ENCODE measurements around the gene CHEK2. TPM values are rescaled to one million over a fixed set of nuclear protein-coding genes. Genes with fewer than 3 reads are reported as not detected.
"Not testable (repeated sequence)": the region's sequence is repeated elsewhere in the genome, so short reads cannot be mapped to it uniquely, and the experiment has no call there.

The CHEK2 gene
- total RNA-seq, 2 donors from 2014 or later = 2.9 to 3.5 TPM

GRCh38 chr22:28710107-28710506, 31.5 kb downstream of the CHEK2 start:
- intact Hi-C loops (cut with DNase I) = no loop called here
- ATAC-seq = no peak
- DNase-seq = no peak

DNA sequence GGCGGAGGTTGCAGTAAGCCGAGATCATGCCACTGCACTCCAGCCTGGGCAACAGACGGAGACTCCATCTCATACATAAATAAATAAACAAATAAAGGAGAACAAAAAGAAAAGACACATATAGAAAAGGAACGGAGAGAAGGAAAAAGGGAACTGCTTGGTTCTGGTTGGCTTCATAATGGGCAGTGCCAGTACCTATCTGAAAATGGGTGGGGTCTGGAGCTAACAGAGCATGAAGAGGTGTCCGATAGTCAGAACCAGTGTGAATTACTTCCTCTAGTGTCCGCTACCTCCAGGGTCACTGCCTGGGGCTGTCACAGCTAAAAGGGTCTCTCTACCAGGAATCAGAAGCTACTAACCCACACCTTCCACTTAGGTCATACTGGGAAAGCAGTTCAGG, 34.8 kb downstream of the CHEK2 start:
- DNase-seq (no peak), ATAC-seq (no peak)
- intact Hi-C loops (cut with DNase I) = no loop called here

DNA sequence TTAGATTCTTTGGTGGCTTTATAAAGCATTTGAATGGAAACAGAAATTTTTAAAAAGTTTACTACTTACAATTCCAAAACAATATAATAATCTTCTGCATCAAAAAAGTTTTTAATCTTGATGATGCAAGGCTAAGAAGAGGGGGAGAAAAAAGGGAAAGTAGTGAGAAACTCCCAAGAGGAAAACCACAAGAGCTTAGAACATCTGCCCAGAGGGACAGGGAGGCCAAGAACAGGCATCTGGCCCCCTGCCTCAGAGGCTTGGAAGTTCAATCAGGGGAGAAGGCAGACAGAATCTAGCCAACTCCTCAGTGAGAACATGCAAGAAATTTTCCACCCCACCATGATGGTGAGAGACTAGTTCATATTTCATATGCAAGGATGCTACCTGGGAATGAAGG, 38.2 kb downstream of the CHEK2 start:
- ATAC-seq (no peak), DNase-seq (no peak)
- intact Hi-C loops (cut with DNase I) = no loop called here

GRCh38 chr22:28702891-28703290, 38.7 kb downstream of the CHEK2 start:
- ATAC-seq (no peak), DNase-seq (no peak)
- intact Hi-C loops (cut with DNase I) = no loop called here

DNA sequence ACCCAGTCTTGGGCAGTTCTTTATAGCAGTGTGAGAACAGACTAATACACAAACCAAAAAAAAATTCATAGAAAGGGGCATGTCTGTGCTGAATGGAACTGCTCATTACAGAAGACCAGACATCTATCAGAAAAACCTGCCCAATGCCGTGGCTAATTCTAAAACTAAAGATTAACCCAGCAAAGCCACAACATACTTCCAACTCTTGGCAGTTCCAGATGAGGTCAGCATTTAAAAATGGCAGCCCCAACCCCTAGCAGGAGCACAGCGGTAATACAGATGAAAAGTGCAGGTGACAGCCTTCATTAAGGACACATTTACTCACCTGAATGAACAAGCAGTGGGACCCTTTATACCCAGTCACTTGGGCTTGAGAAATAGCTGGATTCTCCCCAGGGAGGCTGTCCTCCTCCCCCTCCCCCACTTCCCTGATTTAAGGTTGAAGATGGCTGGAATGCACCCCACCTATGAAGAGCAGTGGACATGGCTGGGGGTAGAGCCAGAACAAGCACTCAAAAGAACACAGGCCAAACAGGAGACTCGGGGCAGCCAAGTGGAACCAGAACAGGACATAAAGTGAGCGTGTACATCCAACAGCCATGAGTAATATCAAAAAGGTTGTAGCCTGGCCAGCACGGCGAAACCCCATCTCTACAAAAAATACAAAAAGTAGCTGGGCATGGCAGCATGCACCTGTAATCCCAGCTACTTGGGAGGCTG, 48.4 kb downstream of the CHEK2 start:
- intact Hi-C loops (cut with DNase I); ATAC-seq: not testable (repeated sequence)

DNA sequence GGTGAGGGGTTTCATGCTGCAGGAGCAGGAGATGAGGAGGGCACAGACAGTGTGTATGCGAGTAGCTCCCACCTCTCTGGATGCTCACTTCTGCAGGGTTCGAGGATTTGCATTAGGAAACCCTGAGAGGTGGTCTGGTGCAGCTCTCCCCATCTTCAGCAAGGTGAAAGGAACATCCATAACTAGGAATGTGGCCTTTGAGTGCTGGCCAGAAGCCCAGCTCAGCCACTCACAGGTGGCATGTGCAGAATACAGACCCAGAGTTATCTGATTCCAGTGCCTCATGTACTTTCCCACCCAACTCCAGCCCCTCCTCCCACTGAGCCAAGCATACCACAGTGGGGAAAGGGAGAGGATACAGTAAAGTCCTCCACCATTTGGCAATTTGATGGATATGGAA, 51.8 kb downstream of the CHEK2 start:
- ATAC-seq; DNase-seq; intact Hi-C loops (cut with DNase I): not testable (repeated sequence)

More for the DNA sequence above, 48.4 kb downstream of the CHEK2 start:
- DNase-seq = not testable (repeated sequence)

DNA sequence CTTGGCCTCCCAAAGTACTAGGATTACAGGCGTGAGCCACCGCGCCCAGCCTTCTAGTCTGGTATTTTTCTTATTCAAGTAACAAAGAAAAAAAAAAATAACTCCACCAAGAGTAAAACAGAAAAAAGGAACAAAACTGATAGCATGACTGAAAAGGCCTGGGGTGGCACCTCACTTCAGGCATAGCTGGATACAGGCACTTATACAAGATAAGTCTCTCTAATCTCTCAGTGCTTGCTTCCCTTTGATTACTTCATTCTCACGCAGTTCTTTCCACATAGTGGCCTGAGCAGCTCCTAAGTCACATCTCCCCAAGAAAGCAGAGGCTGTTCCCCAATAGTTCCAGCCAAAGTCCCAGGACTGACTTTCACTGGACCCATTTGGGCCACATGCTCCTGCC, 58.7 kb downstream of the CHEK2 start:
- ATAC-seq; intact Hi-C loops (cut with DNase I); DNase-seq: not testable (repeated sequence)

GRCh38 chr22:28680813-28681490, 60.7 kb downstream of the CHEK2 start:
- DNase-seq; ATAC-seq; intact Hi-C loops (cut with DNase I): not testable (repeated sequence)

- peak; percentile 53 to 79 for ATAC-seq
- intact Hi-C loops (cut with DNase I) = not testable (repeated sequence)
- peak; percentile 89 for DNase-seq
These were observed 61.9 kb downstream of the CHEK2 start, which contains the start of gene TTC28 for GRCh38 chr22:28679611-28680287. Gene TTC28 (minus strand): TSS chr22:28679840. CDS start chr22:28679723, 117 bp downstream.

- DNase-seq (peak; percentile 43), ATAC-seq (peak in 1 of 2 donors; percentile 44)
- intact Hi-C loops (cut with DNase I) = not testable (repeated sequence)
These were observed 62.6 kb downstream of the CHEK2 start for GRCh38 chr22:28678778-28679610.

- ATAC-seq; intact Hi-C loops (cut with DNase I): not testable (repeated sequence)
These were observed 63.5 kb downstream of the CHEK2 start for GRCh38 chr22:28678170-28678569.

GRCh38 chr22:28674121-28674563, 67.5 kb downstream of the CHEK2 start:
- no peak for DNase-seq
- no peak for ATAC-seq
- intact Hi-C loops (cut with DNase I) = no loop called here

More at GRCh38 chr22:28678170-28678569, 63.5 kb downstream of the CHEK2 start:
- not testable (repeated sequence) for DNase-seq

GRCh38 chr22:28670756-28671155, 70.9 kb downstream of the CHEK2 start:
- no peak for DNase-seq
- ATAC-seq = no peak
- intact Hi-C loops (cut with DNase I) = no loop called here

DNA sequence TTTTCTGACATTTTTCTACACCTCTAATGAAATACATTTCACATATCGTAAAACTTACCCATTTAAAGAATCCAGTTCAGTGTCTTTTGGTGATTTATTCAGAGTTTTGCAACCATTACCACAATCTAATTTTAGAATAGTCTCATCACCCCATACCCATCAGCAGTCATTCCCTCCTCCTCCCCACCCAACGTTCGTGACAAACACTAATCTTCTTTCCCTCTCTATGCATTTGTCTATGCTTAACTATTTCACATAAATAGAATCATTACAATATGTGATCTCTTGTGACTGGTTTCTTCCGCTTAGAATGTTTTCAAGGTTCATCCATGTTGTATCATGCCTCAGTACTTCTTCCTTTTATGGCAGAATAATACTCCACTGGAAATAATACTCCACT, 71.5 kb downstream of the CHEK2 start:
- no peak for ATAC-seq
- intact Hi-C loops (cut with DNase I) = no loop called here
- no peak for DNase-seq

DNA sequence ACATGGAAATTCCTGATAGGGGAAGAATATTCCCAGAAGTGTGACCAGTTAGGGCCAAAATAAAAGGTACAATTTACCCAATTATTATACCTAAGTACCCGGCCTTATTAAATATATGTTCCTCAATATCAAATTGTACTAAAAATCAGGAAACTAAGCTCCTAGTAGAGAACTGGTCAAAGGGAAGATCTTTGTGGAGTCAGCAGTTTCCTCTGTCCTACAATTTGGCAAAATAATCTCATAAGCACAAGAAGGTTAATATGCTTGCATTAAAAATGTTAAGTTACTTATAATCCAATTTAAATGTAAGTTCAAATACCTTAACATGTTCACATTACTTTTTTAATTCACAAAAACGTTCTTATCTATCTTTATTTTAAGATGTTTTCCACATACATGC, 72.2 kb downstream of the CHEK2 start:
- no peak for ATAC-seq
- intact Hi-C loops (cut with DNase I) = no loop called here
- DNase-seq = no peak

DNA sequence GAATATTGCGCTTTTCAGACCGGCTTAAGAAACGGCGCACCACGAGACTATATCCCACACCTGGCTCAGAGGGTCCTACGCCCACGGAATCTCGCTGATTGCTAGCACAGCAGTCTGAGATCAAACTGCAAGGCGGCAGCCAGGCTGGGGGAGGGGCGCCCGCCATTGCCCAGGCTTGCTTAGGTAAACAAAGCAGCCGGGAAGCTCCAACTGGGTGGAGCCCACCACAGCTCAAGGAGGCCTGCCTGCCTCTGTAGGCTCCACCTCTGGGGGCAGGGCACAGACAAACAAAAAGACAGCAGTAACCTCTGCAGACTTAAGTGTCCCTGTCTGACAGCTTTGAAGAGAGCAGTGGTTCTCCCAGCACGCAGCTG, 78.1 kb downstream of the CHEK2 start:
- intact Hi-C loops (cut with DNase I); ATAC-seq; DNase-seq: not testable (repeated sequence)

- ATAC-seq (no peak), DNase-seq (no peak)
- intact Hi-C loops (cut with DNase I) = no loop called here
These were observed 83.2 kb downstream of the CHEK2 start for GRCh38 chr22:28658448-28658847.

GRCh38 chr22:28656181-28656580, 85.4 kb downstream of the CHEK2 start:
- ATAC-seq (no peak), DNase-seq (no peak)
- intact Hi-C loops (cut with DNase I) = no loop called here

GRCh38 chr22:28650463-28650862, 91.2 kb downstream of the CHEK2 start:
- ATAC-seq (no peak), DNase-seq (no peak)
- intact Hi-C loops (cut with DNase I) = no loop called here
